Medulla oblongata (tissue), 1 donor: ENCODE data around the gene TDRD9.
A peak's percentile ranks its signal among the peaks of the same experiment; 100 is the strongest.

Experiments used
- DNase-seq: peaks from one replicate; pipeline ENCODE4 v3.0.0-alpha.2; 2015; ENCODE audit errors: extremely low spot score

Gene TDRD9

GRCh38 chr14:103890821-103891666 lies 37.2 kb upstream of the TDRD9 start:
- DNase-seq = no peak

- no peak for DNase-seq
Observed at GRCh38 chr14:103891667-103892215, 36.5 kb upstream of the TDRD9 start.

GRCh38 chr14:103892247-103892646 lies 36.0 kb upstream of the TDRD9 start:
- DNase-seq = no peak

- no peak for DNase-seq
Observed at GRCh38 chr14:103894034-103894722, 34.1 kb upstream of the TDRD9 start.

- no peak for DNase-seq
Observed at GRCh38 chr14:103894723-103895059, 33.6 kb upstream of the TDRD9 start.

- no peak for DNase-seq
Observed at GRCh38 chr14:103896578-103896977, 31.7 kb upstream of the TDRD9 start.

- DNase-seq = no peak
Observed at GRCh38 chr14:103897075-103897947, 30.9 kb upstream of the TDRD9 start.

GRCh38 chr14:103898204-103898603 lies 30.1 kb upstream of the TDRD9 start:
- no peak for DNase-seq

- no peak for DNase-seq
Observed at GRCh38 chr14:103898711-103899110, 29.5 kb upstream of the TDRD9 start.

- DNase-seq = no peak
Observed at GRCh38 chr14:103899316-103899715, 28.9 kb upstream of the TDRD9 start.

- no peak for DNase-seq
Observed at GRCh38 chr14:103899833-103900232, 28.4 kb upstream of the TDRD9 start.

- DNase-seq = no peak
Observed at GRCh38 chr14:103904493-103905107, 23.7 kb upstream of the TDRD9 start.

GRCh38 chr14:103905842-103906456 lies 22.3 kb upstream of the TDRD9 start:
- DNase-seq = no peak

GRCh38 chr14:103908580-103908979 lies 19.7 kb upstream of the TDRD9 start:
- DNase-seq = no peak

- no peak for DNase-seq
Observed at GRCh38 chr14:103909531-103910261, 18.6 kb upstream of the TDRD9 start.

GRCh38 chr14:103910262-103910935 lies 17.9 kb upstream of the TDRD9 start:
- peak; percentile 75 for DNase-seq

- DNase-seq = no peak
Observed at GRCh38 chr14:103910984-103911383, 17.3 kb upstream of the TDRD9 start.

GRCh38 chr14:103915616-103916015 lies 12.6 kb upstream of the TDRD9 start:
- DNase-seq = no peak

- no peak for DNase-seq
Observed at GRCh38 chr14:103916636-103917262, 11.5 kb upstream of the TDRD9 start.
